Embryonic facial prominence (tissue), 1 donor: ENCODE measurements around the gene ERC1.
"Not testable (repeated sequence)": the region's sequence is repeated elsewhere in the genome, so short reads cannot be mapped to it uniquely, and the experiment has no call there.

Experiments used
- DNase-seq: peaks from one replicate; pipeline ENCODE4 v3.0.0-alpha.2; 2016; ENCODE audit errors: extremely low spot score

The ERC1 gene

DNA sequence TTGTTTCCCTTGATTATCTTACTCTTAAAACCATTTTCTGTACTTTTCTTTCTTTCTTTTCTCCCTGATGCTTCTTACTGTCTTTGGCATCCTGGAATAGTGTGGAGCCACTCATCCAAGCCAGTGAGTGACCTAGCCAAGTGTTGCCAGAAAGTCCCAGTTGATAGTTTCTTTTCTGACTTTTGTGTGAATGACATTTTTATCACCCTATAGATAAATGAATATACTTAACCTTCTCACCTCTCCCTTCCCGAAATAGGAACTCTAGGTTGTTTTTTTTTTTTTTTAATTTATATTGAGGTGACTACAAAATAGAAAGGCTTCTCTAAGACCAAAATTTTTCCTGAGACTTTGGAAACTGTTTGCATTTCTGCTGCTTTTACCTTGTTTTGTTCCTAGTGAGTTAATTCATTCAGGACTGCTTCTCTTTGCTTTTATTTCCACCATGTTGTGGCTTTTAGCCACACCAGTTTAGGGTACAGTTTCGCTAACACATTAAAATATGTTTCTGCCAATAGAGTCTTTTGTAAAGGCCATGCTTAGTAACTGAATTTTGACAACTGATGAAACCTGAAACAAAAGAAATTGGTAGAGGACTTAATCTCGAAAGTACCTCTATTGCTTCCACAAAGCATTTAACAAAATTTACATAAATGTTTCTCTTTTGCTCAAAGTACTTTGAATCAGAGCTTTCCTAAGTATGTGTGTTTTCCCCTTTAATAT, 194.6 kb downstream of the ERC1 start:
- no peak for DNase-seq

DNA sequence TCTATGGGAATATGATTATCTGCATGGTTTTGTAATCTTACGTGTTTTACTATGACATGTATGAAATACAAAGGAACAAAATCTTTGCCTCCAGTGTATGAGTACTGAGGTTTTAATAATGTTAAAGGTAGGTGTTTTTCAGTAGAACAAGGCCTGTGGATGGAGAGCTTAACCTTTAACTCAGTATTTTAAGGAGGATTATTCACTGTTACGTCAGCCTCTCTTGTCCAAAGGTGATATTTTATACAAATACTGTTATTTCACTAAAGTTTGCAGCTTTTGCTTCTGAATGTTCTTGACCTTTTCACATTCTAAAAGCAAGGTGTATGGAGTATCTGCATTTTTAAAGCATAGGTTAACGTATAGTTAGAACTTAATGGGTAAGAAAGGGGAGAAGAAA, 195.3 kb downstream of the ERC1 start:
- DNase-seq = no peak

DNA sequence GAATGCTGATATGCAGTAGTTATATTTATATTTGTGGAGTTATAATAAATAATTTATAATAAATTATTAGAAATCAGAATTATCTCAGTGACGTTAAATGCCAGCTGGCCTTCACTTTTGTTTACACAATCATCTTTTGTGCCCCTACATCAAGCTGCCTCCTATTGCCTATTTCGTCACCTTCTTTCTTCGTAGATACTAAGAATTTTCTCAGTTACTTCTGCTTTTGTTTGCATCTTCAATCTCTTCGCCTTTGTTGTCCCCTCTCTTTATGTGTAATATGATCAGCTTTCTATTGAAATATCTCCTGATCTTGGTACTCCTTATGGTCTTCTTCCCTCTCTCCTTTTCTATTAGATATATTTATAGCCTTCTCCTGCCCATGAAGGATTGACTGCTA, 197.0 kb downstream of the ERC1 start:
- no peak for DNase-seq

DNA sequence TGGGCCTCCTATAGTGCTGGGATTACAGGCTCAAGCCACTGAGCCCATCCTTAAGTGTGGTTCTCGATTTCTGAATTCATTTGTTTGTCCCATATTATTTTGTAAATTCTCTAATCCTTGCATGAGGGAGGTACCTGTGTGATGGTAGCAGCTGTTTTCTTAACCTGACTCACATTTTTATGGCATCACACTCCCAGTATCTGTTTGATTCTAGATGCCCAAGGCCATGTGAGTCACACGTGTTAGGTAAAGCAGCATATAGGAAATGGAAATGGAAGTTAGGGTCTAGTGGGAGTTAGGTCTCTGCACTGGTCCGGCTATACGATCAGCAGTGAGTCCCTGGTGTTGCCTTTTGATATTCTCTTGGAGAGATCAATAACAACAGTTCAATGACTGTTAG, 198.1 kb downstream of the ERC1 start:
- DNase-seq = no peak

DNA sequence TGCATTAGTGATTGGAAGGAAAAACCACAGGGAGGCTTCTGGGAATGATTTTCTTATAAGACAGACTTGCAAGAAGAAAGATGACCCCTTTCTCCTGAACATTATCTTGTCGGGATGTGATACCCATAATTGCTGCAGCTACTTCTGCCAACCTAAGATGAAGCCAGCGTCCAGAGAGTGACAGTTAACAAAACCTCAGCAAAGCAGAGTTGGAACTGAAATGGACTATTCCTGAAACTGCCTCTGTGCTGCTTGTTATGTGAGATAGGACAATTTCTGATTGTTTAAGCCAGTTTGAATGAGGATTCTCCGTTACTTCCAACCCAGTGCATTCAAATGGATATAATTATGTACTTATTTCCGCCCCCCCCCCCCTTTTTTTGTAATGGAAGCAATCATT, 204.5 kb downstream of the ERC1 start:
- no peak for DNase-seq

DNA sequence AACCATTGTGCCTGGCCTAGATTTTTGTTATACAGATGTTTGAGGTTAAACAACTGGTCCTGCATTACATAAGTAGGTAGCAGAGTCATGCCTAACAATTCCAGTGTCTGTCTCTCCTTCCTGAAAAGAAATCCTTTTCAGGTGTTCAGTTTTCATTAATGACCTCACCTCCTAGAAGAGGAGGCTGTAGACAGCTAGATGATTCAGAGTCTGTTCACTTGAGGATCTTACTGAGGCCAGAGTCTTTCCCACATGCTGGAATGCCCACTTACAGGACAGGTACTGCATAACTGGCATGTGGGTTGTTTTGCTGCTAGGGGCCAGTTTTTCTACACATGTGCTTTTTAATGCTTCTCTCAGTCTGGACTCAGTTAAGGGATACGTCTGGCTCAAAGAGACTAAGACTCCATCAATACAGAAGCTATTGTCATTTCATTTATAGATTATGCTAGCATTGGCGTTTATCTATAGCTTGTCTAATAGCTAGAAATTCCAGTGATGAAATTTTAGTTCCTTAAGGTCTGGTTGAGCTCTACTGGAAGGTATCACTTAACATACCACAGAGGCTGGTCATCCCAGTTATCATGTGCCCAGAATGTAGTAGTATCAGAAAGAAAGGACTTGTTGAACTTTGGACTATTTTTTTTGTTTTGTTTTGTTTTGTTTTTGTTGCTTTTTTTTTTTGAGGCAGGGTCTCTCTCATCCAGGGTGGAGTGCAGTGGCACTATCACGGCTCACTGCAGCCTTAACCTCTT, 206.4 kb downstream of the ERC1 start:
- DNase-seq = no peak

DNA sequence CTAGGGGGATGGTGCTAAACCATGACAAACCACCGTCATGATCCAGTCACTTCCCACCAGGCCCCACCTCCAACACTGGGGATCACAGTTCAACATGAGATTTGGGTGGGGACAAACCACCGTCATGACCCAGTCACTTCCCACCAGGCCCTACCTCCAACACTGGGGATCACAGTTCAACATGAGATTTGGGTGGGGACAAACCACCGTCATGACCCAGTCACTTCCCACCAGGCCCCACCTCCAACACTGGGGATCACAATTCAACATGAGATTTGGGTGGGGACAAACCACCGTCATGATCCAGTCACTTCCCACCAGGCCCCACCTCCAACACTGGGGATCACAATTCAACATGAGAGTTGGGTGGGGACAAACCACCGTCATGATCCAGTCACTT, 207.8 kb downstream of the ERC1 start:
- DNase-seq = not testable (repeated sequence)

DNA sequence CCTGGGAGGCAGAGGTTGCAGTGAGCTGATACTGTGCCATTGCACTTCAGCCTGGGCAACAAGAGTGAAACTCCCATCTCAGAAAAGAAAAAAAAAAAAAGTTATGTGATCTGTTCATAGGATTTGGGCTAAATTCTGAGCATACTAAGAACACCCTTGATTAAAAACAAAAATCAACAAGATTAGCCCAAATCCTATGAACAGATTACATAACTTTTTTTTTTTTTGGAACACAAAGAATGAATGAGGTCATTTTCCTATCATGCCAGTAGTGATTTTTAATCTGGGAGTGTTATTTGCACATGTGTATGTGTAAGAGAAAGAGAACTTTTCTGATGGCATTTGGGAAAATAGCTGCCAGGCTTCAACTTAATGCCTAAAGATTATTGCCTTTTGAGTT, 208.7 kb downstream of the ERC1 start:
- no peak for DNase-seq

DNA sequence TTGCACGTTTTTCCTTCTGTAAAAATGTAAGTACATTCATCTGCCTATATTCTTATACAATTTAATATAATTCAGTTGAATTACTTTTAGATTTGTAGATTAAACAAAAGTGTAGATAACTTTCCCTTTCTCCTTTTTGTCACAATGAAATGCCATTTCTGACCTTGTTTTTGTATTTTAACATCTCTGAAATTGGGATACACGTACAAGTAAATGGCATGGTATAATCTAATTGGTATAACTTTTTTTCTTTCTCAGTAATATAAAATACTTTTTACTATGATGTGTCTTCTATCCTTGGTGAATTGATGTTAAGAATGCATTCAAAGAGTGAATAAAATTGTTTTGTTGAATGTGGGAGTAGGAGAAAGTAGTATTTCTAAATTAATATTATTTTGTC, 210.0 kb downstream of the ERC1 start:
- no peak for DNase-seq

DNA sequence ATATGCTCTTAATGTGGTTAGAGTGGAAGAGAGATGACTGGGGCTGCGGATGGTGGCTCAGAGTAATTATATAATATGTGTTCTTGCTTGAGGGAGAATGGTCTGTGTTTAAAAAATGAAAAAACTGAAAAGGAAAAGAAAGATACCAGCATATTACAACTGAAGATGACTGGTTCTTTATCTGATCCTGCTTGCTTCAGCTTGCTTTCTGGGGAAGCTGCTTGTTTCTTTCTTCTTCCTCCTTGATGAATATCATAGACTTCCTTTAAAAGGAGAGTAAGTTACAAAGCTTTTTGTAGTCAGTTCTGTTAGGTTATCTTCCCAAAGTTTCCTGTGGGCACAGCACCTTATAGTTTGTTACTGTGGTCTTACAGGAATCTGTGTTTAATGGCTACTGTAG, 210.9 kb downstream of the ERC1 start:
- no peak for DNase-seq

DNA sequence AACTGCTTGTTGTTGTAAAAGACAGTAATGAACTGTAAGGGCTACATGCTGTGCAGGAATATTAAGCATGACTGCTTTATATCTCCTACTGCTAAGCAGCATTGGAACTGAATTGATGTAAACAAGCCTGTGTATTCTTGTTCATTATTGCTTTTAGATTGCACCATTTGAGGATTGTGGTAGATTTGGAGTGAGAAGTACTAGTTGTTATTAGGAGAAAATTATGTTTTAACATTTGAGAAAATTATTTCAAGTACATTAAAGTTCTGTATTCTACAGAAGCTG, 212.7 kb downstream of the ERC1 start:
- no peak for DNase-seq

DNA sequence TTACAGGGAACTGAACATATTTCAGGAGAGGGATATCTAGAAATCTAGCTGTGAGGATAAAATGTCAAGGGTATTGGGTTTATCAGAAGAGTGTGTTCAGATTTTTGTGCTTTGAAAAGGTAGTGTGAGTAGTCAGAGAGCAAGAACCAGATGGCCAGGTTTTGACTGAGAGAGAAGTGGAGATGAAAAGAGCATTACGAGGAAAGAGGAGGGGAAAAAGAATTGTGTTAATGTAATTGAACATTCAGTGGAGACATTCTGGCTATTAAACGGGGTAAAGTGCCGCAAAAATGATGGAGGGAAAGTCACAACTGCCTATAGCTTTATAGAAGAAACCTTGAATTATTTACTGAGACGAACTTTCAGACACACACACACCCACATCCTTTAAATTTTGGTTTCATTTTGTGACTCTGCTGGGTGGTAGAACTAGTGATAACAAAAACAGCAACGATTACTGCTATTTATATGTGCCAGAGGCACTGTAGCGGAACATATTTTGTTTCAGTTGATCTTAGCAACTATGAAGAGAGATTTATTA, 213.6 kb downstream of the ERC1 start:
- no peak for DNase-seq

DNA sequence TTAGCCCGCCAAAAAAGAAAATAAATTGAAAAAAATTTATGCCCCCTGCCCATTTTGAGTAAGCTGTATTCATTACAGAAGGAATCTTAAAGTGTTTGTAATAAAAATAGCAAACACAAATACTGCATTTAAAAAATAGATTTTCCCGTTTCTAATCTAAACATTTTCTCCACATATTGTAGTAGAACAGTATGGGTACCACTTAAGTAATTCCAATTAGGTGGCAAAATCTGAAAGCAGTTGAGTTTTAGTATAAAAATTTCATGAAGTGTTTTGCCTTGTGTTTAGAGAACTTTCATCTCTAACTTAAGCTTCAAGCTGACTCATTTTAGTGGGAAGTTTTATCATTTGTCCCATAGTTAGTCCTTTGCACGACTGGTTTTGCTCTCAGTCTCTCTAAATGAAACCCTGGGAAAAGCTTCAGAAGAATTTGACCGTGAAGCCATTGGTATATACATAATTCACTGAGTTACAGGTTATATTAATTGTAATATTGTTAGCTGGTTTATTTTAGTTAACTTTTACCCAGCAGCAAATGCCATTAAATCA, 214.6 kb downstream of the ERC1 start:
- DNase-seq = no peak

DNA sequence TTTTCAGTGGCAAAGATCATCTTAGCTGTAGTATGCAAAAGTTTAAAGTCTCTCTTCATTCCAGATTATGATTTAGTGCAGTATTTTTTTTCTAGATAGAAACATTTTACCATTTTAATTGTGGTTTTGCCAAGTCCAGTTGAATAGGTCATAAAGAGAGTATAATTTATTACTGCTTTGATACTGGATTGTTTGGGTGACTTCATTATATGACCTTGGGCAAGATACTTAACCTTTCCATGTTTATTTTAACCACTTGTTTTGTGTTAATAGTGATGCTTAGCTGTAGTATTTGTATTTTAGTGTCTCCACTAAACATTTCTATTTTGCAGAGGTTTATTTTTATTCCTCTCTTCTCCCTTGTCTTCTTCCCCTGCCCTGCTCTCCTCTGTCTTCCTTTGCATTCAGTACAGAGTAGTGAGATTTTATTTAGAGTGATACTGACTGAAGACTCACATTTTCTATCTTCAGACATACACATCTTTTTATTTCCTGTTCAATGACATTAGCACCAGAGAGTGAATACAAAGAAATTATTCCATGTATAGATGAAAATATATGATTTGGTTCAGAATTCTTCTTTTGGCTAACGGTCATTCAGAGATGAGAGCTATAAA, 215.2 kb downstream of the ERC1 start:
- DNase-seq = no peak

DNA sequence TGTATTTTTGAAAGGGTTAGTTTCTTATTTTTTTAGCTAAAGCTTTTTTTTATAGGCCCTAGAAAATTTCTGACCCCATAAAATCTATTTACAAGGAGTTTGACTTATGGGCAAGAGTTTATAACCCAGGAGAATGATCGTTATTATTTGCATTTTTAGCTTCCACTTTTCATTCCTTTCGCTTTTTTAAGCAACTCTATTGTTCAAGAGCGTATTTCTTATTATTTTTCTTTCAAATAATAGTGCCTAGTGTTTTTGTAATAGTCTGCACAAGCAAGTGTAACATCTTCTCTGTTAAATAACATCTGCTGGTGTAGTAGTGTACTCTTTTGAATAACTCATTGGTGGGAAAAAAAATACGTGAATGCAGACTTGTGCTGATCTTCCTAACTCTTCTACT, 216.3 kb downstream of the ERC1 start:
- DNase-seq = no peak

DNA sequence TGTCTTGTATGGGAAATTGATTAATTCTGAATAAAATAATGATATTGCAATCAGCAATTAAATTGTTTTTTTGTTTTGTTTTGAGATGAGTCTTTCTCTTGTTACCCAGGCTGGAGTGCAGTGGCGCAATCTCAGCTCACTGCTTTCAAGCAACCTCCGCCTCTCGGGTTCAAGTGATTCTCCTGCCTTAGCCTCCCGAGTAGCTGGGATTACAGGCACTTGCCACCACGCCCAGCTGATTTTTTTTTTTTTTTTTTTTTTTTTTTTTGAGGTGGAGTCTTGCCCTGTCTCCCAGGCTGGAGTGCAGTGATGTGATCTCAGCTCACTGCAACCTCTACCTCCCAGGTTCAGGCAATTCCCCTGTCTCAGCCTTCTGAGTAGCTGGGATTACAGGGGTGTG, 217.7 kb downstream of the ERC1 start:
- not testable (repeated sequence) for DNase-seq

DNA sequence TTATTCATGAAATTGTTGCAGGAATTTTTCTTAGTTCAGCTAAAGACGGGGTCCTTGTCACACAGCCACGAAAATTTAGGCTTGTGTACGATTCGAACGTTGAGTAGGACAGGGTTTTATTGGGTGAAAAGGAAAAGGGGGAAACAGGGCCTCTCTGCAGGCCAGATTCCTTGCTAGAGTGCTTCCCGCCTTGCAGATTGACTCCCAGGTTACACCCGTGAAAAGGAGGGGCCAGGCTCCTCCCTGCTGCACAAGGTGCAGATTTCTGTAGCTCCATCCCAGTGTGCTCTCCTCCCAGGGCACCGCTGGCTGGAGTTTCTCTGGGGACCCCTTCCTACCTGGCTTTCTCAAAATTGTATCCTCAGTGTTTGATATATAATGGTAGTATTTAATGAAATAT, 221.5 kb downstream of the ERC1 start:
- no peak for DNase-seq

DNA sequence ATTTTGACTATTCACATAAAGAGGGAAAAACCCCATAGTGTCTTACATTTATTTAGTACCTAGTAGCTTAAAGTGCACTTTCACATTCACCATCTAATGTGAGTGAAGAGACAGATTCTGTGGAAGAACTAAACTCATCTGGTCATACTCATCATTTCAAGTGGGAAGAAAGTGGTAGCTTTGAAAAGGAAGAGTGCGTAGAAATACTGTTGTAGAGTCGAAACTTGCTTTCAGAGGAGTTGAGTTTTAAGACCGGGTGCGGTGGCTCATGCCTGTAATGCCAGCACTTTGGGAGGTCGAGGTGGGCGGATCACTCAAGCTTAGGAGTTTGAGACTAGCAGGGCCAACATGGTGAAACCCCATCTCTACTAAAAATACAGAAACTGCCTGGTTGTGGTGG, 222.2 kb downstream of the ERC1 start:
- DNase-seq = no peak

DNA sequence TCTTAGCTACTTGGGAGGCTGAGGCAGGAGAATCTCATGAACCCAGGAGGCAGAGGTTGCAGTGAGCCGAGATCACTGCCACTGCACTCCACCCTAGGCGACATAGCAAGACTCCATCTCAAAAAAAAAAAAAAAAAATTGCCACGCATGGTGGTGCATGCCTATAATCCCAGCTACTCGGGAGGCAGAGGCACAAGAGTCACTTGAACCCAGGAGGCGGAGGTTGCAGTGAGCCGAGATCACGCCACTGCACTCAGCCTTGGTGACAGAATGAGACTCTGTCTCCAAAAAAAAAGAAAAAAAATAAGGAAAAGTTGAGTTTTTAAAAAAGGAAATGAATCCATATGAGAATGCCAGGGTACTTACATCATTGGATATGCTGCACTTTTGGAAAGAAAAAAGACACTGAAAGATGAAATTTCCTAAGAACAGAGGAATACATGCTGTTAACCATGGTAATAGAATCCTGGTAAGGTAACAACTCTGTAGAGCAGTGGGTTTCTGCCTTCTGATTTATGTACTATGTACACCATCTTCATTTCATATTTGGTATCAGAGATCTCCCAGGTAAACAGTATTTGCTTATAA, 222.7 kb downstream of the ERC1 start:
- no peak for DNase-seq

DNA sequence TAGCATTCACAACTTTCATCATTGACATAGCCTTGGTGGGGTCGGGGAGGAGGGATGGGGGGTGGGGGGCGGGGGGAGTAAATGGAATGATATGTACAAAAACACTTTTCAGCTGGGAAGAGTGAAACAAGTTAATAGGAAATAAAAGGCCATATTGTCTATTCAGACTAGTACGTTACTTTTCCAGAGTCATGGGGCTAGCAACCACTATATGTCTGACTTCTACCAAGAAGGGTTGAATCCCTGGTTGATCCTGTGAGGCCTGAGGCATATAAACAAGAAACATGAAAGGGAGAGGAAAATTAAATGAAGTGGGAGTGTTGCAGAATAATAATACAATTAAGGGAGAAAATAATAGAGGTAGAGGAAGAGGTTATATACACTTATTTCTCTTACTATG, 225.5 kb downstream of the ERC1 start:
- no peak for DNase-seq

DNA sequence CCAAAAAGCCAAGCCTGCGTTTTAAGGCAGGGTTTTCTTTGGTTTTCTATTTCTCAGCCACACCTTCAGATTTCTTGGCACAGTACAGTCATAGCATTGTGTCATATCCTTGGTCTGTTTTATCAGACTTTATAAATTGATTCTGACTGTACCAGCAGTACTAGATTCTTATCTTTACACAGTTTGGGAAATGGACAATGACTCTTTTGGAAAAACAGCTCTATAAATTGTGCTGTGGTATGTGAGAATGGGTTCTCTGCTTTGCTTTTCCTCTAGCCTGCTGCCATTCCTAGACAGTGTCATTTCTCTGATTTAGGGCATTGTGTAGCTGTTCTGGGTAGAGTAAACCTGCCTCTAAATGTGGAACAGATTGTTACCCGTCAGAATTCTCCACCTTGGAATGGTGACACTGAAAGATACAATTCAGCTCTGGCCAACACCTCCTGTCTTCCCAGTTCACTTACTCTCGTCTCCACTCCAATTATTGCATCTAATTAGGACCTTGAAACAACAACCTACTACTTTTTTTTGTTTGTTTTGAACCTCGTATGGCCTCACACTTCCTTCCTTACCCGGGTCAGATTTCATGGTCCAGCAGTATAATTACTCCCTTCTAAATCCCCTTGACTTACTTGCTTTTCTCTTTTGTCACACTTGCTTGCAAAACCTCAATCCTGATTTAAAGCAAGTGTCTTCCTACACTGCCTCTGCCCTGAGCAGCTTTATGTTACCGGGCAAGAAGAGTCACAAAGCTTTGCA, 226.3 kb downstream of the ERC1 start:
- no peak for DNase-seq

DNA sequence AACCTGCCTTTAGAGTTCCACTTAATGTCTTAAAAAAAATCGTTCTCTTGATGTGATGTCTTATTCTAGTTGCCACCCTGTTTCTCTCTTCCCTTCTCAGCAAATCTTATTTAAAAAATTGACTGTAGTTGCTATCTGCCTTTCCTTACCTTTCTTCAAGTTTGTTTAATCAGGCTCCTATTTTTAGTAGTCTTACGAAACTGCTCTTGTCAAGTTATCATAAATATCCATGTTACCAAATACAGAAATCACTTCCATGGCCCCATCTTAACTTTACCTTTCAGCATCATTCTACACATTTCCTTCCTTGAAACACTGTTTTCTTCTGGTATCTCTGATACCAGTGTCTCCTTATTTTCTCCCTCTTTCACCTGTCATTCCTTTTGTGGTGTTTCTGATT, 227.3 kb downstream of the ERC1 start:
- DNase-seq = no peak
